Subcutaneous abdominal adipose tissue (tissue), 5 donors: ENCODE results near the gene PANK4.
"Not testable (repeated sequence)": the region's sequence is repeated elsewhere in the genome, so short reads cannot be mapped to it uniquely, and the experiment has no call there.

Experiments
- H3K27ac ChIP-seq: one replicate; pipeline ENCODE4 v1.7.0; 2013; ENCODE audit warnings: low read depth, mild to moderate bottlenecking, inconsistent platforms, low read length, moderate library complexity
- H3K27me3 ChIP-seq, 5 donors: one replicate each; pipeline ENCODE4 v1.7.0; 2013; ENCODE audit warnings: low read length in 5 of 5, inconsistent platforms in 1 of 5; ENCODE audit not compliant: control insufficient read depth in 5 of 5, insufficient read depth in 4 of 5
- H3K36me3 ChIP-seq, 5 donors: one replicate each; pipeline ENCODE4 v1.7.0; 2013; ENCODE audit warnings: low read length in 5 of 5; ENCODE audit not compliant: control insufficient read depth in 5 of 5, insufficient read depth in 5 of 5
- H3K4me1 ChIP-seq, 5 donors: one replicate each; pipeline ENCODE4 v1.7.0; 2013; ENCODE audit warnings: low read length in 5 of 5, mild to moderate bottlenecking in 3 of 5, moderate library complexity in 1 of 5; ENCODE audit not compliant: control insufficient read depth in 5 of 5, insufficient read depth in 5 of 5
- H3K4me3 ChIP-seq, 5 donors: one replicate each; pipeline ENCODE4 v1.7.0; 2013; ENCODE audit warnings: low read length in 5 of 5, low read depth in 1 of 5
- H3K9ac ChIP-seq, 5 donors: one replicate each; pipeline ENCODE4 v1.7.0; 2013; ENCODE audit warnings: low read length in 5 of 5, mild to moderate bottlenecking in 4 of 5, moderate library complexity in 3 of 5
- H3K9me3 ChIP-seq, 5 donors: one replicate each; pipeline ENCODE4 v1.7.0; 2013; ENCODE audit warnings: low read length in 5 of 5; ENCODE audit not compliant: control insufficient read depth in 5 of 5
- donor health status: healthy.
- donor health status: healthy.
- donor health status: healthy.
- donor health status: healthy.
- donor health status: healthy.

PANK4 gene

GRCh38 chr1:2525920-2526823 is at the start of gene PANK4:
Gene PANK4 (minus strand): TSS chr1:2526596. CDS start chr1:2526587, 9 bp downstream.
- peaks cover 19 to 70% (median 62%) of the 10 kb centered on the region in 5 donors for H3K4me1 ChIP-seq

GRCh38 chr1:2574350-2574749 is 48.0 kb upstream of the PANK4 start:
- Histone ChIP-seq H3K4me3 (no peak overlapping the region), H3K27me3 (peaks cover 0 to 5% (median 0%) of the 10 kb centered on the region in 5 donors), H3K4me1 (peaks cover 6 to 37% (median 18%) of the 10 kb centered on the region in 5 donors), H3K27ac (no peak overlapping the region), H3K9ac (no peak overlapping the region), H3K9me3 (peaks cover 0 to 11% (median 8%) of the 10 kb centered on the region in 5 donors), H3K36me3 (no peaks in the 10 kb centered on the region)

More at GRCh38 chr1:2525920-2526823, at the start of gene PANK4:
- H3K4me3 ChIP-seq: peak within 1 kb of the TSS; percentile 59 to 89 (median 83)
- peak within 1 kb of the TSS; percentile 54 for H3K27ac ChIP-seq
- H3K27me3 ChIP-seq: peaks cover 6 to 10% (median 9%) of the 10 kb centered on the region in 5 donors
- H3K9ac ChIP-seq: peak within 1 kb of the TSS; percentile 89 to 98 (median 95)
- peaks cover 0 to 12% (median 7%) of the 10 kb centered on the region in 5 donors for H3K36me3 ChIP-seq
- H3K9me3 ChIP-seq: no peaks in the 10 kb centered on the region

GRCh38 chr1:2573250-2573920 is 47.0 kb upstream of the PANK4 start:
- peaks cover 0 to 4% (median 2%) of the 10 kb centered on the region in 5 donors for H3K27me3 ChIP-seq

GRCh38 chr1:2571348-2571747 is 45.0 kb upstream of the PANK4 start:
- H3K9me3 ChIP-seq: peaks cover 0 to 11% (median 8%) of the 10 kb centered on the region in 5 donors
- no peak overlapping the region for H3K27ac ChIP-seq
- no peak overlapping the region for H3K9ac ChIP-seq
- H3K27me3 ChIP-seq: peaks cover 0 to 12% (median 7%) of the 10 kb centered on the region in 5 donors
- no peak overlapping the region for H3K4me3 ChIP-seq
- no peaks in the 10 kb centered on the region for H3K36me3 ChIP-seq
- H3K4me1 ChIP-seq: peaks cover 0 to 10% (median 6%) of the 10 kb centered on the region in 5 donors

More at GRCh38 chr1:2573250-2573920, 47.0 kb upstream of the PANK4 start:
- Histone ChIP-seq H3K9me3 (peaks cover 0 to 11% (median 8%) of the 10 kb centered on the region in 5 donors), H3K36me3 (no peaks in the 10 kb centered on the region), H3K27ac (no peak overlapping the region), H3K9ac (no peak overlapping the region), H3K4me3 (no peak overlapping the region), H3K4me1 (peaks cover 6 to 30% (median 13%) of the 10 kb centered on the region in 5 donors)

GRCh38 chr1:2570332-2570731 is 43.9 kb upstream of the PANK4 start:
- Histone ChIP-seq H3K36me3 (no peaks in the 10 kb centered on the region), H3K27me3 (peaks cover 0 to 16% (median 12%) of the 10 kb centered on the region in 5 donors), H3K9ac (no peak overlapping the region), H3K9me3 (peaks cover 0 to 11% (median 8%) of the 10 kb centered on the region in 5 donors), H3K27ac (no peak overlapping the region), H3K4me1 (no peaks in the 10 kb centered on the region), H3K4me3 (no peak overlapping the region)

GRCh38 chr1:2569703-2570102 is 43.3 kb upstream of the PANK4 start:
- H3K27ac ChIP-seq, H3K36me3 ChIP-seq, H3K4me3 ChIP-seq, H3K9ac ChIP-seq, H3K4me1 ChIP-seq: not testable (repeated sequence)
- peaks cover 0 to 16% (median 12%) of the 10 kb centered on the region in 5 donors for H3K27me3 ChIP-seq
- peaks cover 0 to 11% (median 8%) of the 10 kb centered on the region in 5 donors for H3K9me3 ChIP-seq

GRCh38 chr1:2569060-2569459 is 42.7 kb upstream of the PANK4 start:
- H3K27ac ChIP-seq: no peak overlapping the region
- H3K27me3 ChIP-seq: peaks cover 0 to 16% (median 12%) of the 10 kb centered on the region in 5 donors
- no peak overlapping the region for H3K9ac ChIP-seq
- no peaks in the 10 kb centered on the region for H3K36me3 ChIP-seq
- no peaks in the 10 kb centered on the region for H3K4me1 ChIP-seq
- H3K9me3 ChIP-seq: peaks cover 0 to 11% (median 8%) of the 10 kb centered on the region in 5 donors
- H3K4me3 ChIP-seq: no peak overlapping the region

GRCh38 chr1:2568187-2568816 is 41.9 kb upstream of the PANK4 start:
- H3K9ac ChIP-seq, H3K4me1 ChIP-seq, H3K9me3 ChIP-seq, H3K27ac ChIP-seq, H3K36me3 ChIP-seq, H3K4me3 ChIP-seq: not testable (repeated sequence)
- peaks cover 0 to 16% (median 12%) of the 10 kb centered on the region in 5 donors for H3K27me3 ChIP-seq

GRCh38 chr1:2567083-2567679 is 40.8 kb upstream of the PANK4 start:
- H3K4me1 ChIP-seq: no peaks in the 10 kb centered on the region
- peaks cover 0 to 16% (median 12%) of the 10 kb centered on the region in 5 donors for H3K27me3 ChIP-seq
- H3K4me3 ChIP-seq: no peak overlapping the region
- H3K27ac ChIP-seq: no peak overlapping the region
- H3K9me3 ChIP-seq: no peaks in the 10 kb centered on the region
- peaks cover 0 to 17% (median 11%) of the 10 kb centered on the region in 5 donors for H3K36me3 ChIP-seq
- H3K9ac ChIP-seq: no peak overlapping the region
